UCSD-AML1 (cell line): ENCODE data around the gene GOLGA1.
"Not testable (repeated sequence)": the region's sequence is repeated elsewhere in the genome, so short reads cannot be mapped to it uniquely, and the experiment has no call there.

Experiments
- DNase-seq: peaks from one replicate; lab custom pipeline; 2025; ENCODE audit not compliant: unreplicated experiment; lab: John Stamatoyannopoulos, UW

The GOLGA1 gene, protein sequence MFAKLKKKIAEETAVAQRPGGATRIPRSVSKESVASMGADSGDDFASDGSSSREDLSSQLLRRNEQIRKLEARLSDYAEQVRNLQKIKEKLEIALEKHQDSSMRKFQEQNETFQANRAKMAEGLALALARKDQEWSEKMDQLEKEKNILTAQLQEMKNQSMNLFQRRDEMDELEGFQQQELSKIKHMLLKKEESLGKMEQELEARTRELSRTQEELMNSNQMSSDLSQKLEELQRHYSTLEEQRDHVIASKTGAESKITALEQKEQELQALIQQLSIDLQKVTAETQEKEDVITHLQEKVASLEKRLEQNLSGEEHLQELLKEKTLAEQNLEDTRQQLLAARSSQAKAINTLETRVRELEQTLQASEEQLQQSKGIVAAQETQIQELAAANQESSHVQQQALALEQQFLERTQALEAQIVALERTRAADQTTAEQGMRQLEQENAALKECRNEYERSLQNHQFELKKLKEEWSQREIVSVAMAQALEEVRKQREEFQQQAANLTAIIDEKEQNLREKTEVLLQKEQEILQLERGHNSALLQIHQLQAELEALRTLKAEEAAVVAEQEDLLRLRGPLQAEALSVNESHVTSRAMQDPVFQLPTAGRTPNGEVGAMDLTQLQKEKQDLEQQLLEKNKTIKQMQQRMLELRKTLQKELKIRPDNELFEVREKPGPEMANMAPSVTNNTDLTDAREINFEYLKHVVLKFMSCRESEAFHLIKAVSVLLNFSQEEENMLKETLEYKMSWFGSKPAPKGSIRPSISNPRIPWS

GRCh38 chr9:124940894-124941678 lies at the start of gene GOLGA1:
Gene GOLGA1 (minus strand): TSS chr9:124941083. CDS start chr9:124938711, 2,372 bp downstream.
- peak; percentile 97 for DNase-seq

- DNase-seq: no peak
Measured at GRCh38 chr9:124983698-124984097, 42.8 kb upstream of the GOLGA1 start.

DNA sequence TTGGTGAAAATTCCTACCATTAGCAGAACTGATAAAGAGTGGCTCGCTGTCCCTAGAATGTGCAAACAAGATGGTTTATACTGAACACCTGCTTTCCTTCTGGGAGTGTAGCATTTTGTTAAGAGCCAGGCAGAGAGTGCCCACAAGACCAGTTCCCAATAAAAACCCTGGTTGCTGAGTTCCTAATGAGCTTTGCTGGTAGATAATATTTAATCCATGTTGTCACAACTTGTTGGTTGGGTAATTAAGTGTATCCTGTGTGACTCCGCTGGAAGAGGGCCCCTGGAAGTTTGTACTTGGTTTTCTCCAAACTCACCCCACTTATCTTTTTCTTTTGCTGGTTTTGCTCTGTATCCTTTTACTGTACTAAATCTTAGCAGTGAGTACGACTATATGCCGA lies 39.5 kb upstream of the GOLGA1 start:
- no peak for DNase-seq

GRCh38 chr9:124975131-124975530 lies 34.2 kb upstream of the GOLGA1 start:
- DNase-seq: no peak

GRCh38 chr9:124973807-124974206 lies 32.9 kb upstream of the GOLGA1 start:
- no peak for DNase-seq

- DNase-seq: no peak
Measured at GRCh38 chr9:124972241-124972770, 31.4 kb upstream of the GOLGA1 start.

GRCh38 chr9:124969401-124969800 lies 28.5 kb upstream of the GOLGA1 start:
- DNase-seq: no peak

- no peak for DNase-seq
Measured at GRCh38 chr9:124968238-124968637, 27.4 kb upstream of the GOLGA1 start.

- DNase-seq: not testable (repeated sequence)
Measured at GRCh38 chr9:124965775-124966568, 25.1 kb upstream of the GOLGA1 start.

DNA sequence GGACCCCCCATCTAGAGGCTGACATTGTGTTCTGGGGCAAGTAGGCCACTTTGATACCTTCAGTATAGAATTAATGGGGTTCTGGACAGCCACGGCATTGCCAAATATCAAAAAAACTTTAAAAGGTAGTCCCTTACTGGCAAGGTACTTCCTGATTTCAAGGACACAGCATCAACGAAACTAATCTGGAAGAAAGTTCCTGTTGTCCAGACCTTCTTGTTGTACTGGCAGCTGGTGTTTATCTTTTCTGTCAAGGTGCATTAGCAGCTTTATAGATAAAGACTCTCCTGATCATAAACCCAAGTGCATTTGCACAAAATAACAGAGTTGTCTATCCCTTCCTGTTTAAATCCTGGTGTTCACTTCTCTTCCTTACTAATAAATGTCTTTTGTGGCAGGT lies 23.7 kb upstream of the GOLGA1 start:
- DNase-seq: no peak

- DNase-seq: no peak
Measured at GRCh38 chr9:124964056-124964455, 23.2 kb upstream of the GOLGA1 start.

DNA sequence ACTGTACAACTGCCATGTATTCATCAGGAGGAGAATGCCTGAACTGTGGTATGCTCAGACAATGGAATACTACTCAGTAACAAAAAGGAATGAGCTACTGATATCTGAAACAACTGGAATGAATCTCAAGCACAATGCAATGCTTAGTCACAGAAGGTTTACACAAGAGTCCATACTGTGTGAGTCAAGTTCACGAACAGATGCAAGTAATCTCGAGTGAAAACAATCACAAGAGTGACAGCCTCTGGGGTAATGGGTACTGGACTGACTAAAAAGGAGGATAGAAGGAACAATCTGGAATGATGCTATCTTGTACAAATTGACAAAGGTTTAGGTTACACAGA lies 19.5 kb upstream of the GOLGA1 start:
- DNase-seq: no peak

DNA sequence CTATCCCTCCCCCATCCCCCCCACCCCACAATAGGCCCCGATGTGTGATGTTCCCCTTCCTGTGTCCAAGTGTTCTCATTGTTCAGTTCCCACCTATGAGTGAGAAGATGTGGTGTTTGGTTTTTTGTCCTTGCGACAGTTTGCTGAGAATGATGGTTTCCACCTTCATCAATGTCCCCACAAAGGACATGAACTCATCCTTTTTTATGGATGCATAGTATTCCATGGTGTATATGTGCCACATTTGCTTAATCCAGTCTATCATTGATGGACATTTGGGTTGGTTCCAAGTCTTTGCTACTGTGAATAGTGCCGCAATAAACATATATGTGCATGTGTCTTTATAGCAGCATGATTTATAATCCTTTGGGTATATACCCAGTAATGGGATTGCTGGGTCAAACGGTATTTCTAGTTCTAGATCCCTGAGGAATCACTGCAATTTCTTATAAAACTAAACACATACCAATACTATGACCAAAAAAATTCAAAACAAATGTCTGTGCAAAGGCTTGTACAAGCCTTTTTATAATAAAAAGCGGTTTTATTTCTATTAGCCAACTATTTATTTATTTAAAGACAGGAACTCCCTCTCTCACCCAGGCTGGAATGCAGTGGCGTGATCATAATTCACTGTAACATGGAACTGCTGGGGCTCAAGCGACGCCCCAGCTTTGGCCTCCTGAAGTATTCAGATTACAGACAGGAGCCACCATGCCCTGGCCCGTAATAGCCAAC lies 19.0 kb upstream of the GOLGA1 start:
- not testable (repeated sequence) for DNase-seq

GRCh38 chr9:124954255-124954654 lies 13.4 kb upstream of the GOLGA1 start:
- no peak for DNase-seq

DNA sequence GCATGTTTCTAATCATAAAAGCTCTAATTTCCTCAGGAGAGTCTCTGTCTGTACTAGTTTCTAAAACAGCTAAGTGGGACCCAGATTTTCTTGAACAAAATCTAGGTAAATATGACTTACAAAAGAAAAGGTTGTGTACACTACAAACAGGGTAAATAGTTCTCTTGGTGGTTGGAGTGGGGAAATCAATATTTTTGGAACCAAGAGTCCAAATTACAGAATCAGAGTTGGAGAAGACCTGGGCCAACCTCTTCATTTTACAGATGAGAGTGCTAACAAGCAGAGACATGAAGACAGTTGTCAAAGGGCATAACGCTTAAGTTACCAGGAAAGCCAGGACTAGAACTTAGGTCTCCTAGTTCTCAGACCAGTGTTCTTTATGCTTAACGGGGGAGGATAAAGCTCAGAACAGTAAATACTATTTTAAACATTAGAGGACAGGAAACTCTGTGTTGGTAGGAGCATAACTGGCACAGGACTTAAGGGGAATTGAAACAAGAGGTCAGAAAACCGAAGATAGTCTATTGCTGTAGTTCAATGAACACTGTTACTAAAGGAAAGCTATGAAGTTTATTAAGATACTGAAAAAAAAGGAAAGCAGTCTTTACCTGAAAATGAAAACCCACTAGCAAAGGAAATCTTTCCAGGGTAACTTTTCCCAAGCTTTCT lies 9.3 kb upstream of the GOLGA1 start:
- no peak for DNase-seq

- no peak for DNase-seq
Measured at GRCh38 chr9:124949387-124949786, 8.5 kb upstream of the GOLGA1 start.

- no peak for DNase-seq
Measured at GRCh38 chr9:124947727-124948391, 7.0 kb upstream of the GOLGA1 start.

DNA sequence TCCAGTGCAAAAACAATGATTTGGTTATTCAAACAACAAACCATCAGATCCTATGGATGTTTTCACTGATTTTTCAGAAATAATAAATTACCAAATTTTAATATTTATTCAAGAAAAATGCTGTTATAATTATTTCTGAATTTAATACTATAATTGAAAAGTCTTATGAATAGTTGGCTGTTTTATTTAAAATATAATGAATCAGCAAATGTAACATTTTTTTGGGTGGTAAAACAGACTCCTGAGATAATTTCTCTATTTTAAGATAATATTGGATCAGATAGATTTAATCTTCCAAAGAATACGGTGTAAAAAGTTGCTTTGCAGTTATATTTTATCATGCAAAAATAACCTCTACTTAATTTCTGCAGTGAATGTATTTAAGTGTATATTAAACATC lies 5.3 kb upstream of the GOLGA1 start:
- no peak for DNase-seq
